Right lobe of liver (tissue), 6 donors: ENCODE data around the gene UROC1. TPM values are rescaled to one million over a fixed set of nuclear protein-coding genes. Genes with fewer than 3 reads are reported as not detected.

Experiments used
- ATAC-seq, 4 donors: fragments of 200-7000 bp; cut with Tn5 transposase; one replicate each; pipeline ENCODE4 v1.9.1; 2020; ENCODE audit warnings: mild to moderate bottlenecking in 4 of 4, moderate library complexity in 4 of 4
- DNase-seq, 3 donors: peaks; one replicate each; pipeline ENCODE4 v3.0.0-alpha.2; 2020
- H3K27ac ChIP-seq, 3 donors: fragments of 200-600 bp; one replicate each; pipeline ENCODE4 v1.8.0; 2022
- H3K27me3 ChIP-seq, 2 donors: fragments of 200-600 bp; one replicate each; pipeline ENCODE4 v1.8.0; 2022
- H3K36me3 ChIP-seq, 4 donors: fragments of 200-600 bp; sonication (generic) in 1 of 4; one replicate each; pipeline versions ENCODE4 v1.5.1 to v1.8.0; 2017 to 2022; ENCODE audit warnings: control low read depth in 1 of 4
- H3K4me1 ChIP-seq, 4 donors: fragments of 200-600 bp; sonication (generic) in 1 of 4; one replicate each; pipeline versions ENCODE4 v1.5.1 to v1.8.0; 2017 to 2022; ENCODE audit warnings: control low read depth in 1 of 4
- H3K4me3 ChIP-seq, 3 donors: fragments of 200-600 bp; one replicate each; pipeline ENCODE4 v1.8.0; 2022
- H3K9me3 ChIP-seq, 4 donors: fragments of 200-600 bp; sonication (generic) in 1 of 4; one replicate each; pipeline versions ENCODE4 v1.5.1 to v1.8.0; 2017 to 2022; ENCODE audit warnings: control low read depth in 1 of 4
- CTCF ChIP-seq, 4 donors: fragments of 200-600 bp in 3 of 4; fragments of 450-650 bp in 1 of 4; IDR thresholded peaks; one replicate each; pipeline versions ENCODE4 v1.5.1 to v1.8.0; 2016 to 2022; ENCODE audit warnings: antibody characterized with exemption in 4 of 4, mild to moderate bottlenecking in 2 of 4
- POLR2A ChIP-seq: fragments of 450-650 bp; IDR thresholded peaks from one replicate; pipeline ENCODE4 v1.6.1; 2017; ENCODE audit warnings: antibody characterized with exemption, mild to moderate bottlenecking
- WGBS: methylation state at CpG from one replicate; pipeline ENCODE4 v1.1.6; 2018; ENCODE audit warnings: low coverage, low lambda C conversion rate; ENCODE audit not compliant: insufficient coverage; ENCODE audit errors: missing lambda C conversion rate; 5-methylcytosine and 5-hydroxymethylcytosine counted together
- intact Hi-C, 2 donors: fragments of 100-400 bp; cut with DNase I; formaldehyde crosslinking; loops; one replicate each; pipeline versions ENCODE4 v1.11.2 to v1.14.1; 2022
- total RNA-seq, 6 experiments: library from RNA; depleted of rRNA in 2 of 6; stranded (reverse); fragments of >200 nt in 2 of 6; fragmentation: NEBNext Ultra II Directional in 3 of 6; extraction: Animal tissue kit (Norgen Biotek cat#: 25700) in 3 of 6; gene quantifications; one replicate each; pipeline versions ENCODE4 v1.1.0 to v1.2.4, GENCODE V29; 2016 to 2023
- donor health status: DM: no; HTN: yes; CAD: no.
- donor health status: DM: no; HTN: no; CAD: no.
- donor health status: DM: no; HTN: no; CAD: no.
- donor health status: DM: no; HTN: yes; CAD: no.
- donor health status: DM: no; HTN: yes; CAD: no.

The UROC1 gene
- total RNA-seq, 6 experiments from 2014 or later = 15.1 to 101 (median 55.8) TPM

- H3K4me3 ChIP-seq = no peak overlapping the region
- H3K9me3 ChIP-seq = no peaks in the 10 kb centered on the region
- ATAC-seq = no peak
- intact Hi-C loops = no loop called here
- H3K27ac ChIP-seq = no peak overlapping the region
- peaks cover 0 to 24% (median 11%) of the 10 kb centered on the region in 4 donors for H3K36me3 ChIP-seq
- H3K4me1 ChIP-seq = peaks cover 0 to 16% (median 0%) of the 10 kb centered on the region in 4 donors
- peak in 2 of 3 donors; percentile 30 to 46 for DNase-seq
- 100% methylated on average over 2 of the region's 8 CpGs for WGBS
- H3K27me3 ChIP-seq = no peaks in the 10 kb centered on the region
- TF ChIP-seq POLR2A (no peak), CTCF (IDR thresholded peaks at IDR 0.05) (no peak)
Measured at GRCh38 chr3:126438186-126438585, 79.4 kb downstream of the UROC1 start.

DNA sequence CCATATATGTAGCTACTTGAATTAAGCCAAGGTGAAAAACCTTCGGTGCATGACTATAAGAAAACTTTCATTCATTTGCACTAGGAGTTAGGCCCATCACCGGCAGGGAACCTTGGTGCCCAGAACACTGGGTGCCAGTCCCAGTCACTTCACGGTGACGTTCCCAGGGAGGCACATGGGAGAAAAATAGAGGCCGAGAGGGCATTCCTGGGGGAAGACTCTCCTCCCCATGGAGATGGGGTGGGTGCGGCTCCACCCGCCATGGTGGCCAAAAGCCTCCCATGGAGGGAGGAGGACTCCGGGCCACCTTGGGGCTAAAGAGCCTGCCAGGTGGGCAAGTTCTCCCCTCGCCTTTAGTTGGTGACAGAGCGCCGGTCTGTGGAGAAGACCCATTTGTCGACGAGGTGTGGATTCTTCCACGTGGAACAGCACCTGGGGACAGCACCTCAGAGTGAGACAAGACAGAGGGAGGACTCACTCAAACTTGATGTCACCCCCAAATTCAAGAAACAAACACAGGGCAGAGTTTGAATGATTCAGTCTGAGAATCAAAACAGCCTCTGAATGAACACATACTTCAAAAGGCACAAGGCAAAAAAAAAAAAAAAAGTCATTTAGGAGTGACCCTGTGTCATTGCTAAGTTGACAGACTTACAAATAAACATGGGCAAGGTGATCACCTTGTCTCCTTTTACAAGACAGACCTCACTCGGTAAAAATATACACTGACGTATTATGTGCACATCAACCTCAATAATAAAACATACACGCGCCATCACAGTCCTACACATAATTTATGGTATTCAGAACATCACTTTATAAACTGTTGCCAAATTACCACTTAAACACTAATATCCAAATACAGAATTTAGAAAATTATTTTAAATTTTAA, 80.5 kb downstream of the UROC1 start:
- Histone ChIP-seq H3K27ac (no peak overlapping the region), H3K36me3 (peaks cover 0 to 24% (median 11%) of the 10 kb centered on the region in 4 donors), H3K4me1 (peaks cover 0 to 16% (median 0%) of the 10 kb centered on the region in 4 donors), H3K4me3 (no peak overlapping the region), H3K27me3 (no peaks in the 10 kb centered on the region), H3K9me3 (no peaks in the 10 kb centered on the region)
- DNase-seq (no peak), ATAC-seq (no peak)
- WGBS = 85% methylated on average over 12 of the region's 18 CpGs
- no peak for TF ChIP-seq POLR2A
- no peak for TF ChIP-seq CTCF (IDR thresholded peaks at IDR 0.05)
- intact Hi-C loops = no loop called here

GRCh38 chr3:126435456-126436315, 81.9 kb downstream of the UROC1 start:
- intact Hi-C loops = no loop called here
- Histone ChIP-seq H3K9me3 (no peaks in the 10 kb centered on the region), H3K4me1 (peaks cover 0 to 16% (median 0%) of the 10 kb centered on the region in 4 donors), H3K27ac (no peak overlapping the region), H3K4me3 (no peak overlapping the region), H3K27me3 (no peaks in the 10 kb centered on the region), H3K36me3 (peaks cover 0 to 24% (median 11%) of the 10 kb centered on the region in 4 donors)
- WGBS = 83% methylated on average over 3 of the region's 14 CpGs
- ATAC-seq (no peak), DNase-seq (peak in 2 of 3 donors; percentile 35 to 39)
- no peak for TF ChIP-seq POLR2A

- Histone ChIP-seq H3K4me1 (peaks cover 0 to 16% (median 0%) of the 10 kb centered on the region in 4 donors), H3K9me3 (no peaks in the 10 kb centered on the region), H3K36me3 (peaks cover 0 to 24% (median 11%) of the 10 kb centered on the region in 4 donors), H3K27ac (peak overlapping the region in 1 of 3 donors; percentile 49), H3K27me3 (no peaks in the 10 kb centered on the region), H3K4me3 (no peak overlapping the region)
- ATAC-seq = peak in 3 of 4 donors; percentile 2 to 12 (median 11)
- intact Hi-C loops = no loop called here
- TF ChIP-seq CTCF (IDR thresholded peaks at IDR 0.05) = no peak
- TF ChIP-seq POLR2A = no peak
- no CpG with 5 or more reads among the region's 8 CpGs for WGBS
- DNase-seq = peak in 2 of 3 donors; percentile 33 to 40
Measured at GRCh38 chr3:126434931-126435411, 82.6 kb downstream of the UROC1 start.
